Sigmoid colon (tissue), 4 donors: ENCODE results near the gene C19orf53.

ENCODE experiments used
- POLR2A ChIP-seq, 2 donors: fragments of 450-650 bp; IDR thresholded peaks; one replicate each; pipeline ENCODE4 v1.6.1; 2016; ENCODE audit warnings: antibody characterized with exemption in 2 of 2, mild to moderate bottlenecking in 2 of 2, moderate library complexity in 2 of 2
- POLR2AphosphoS5 ChIP-seq, 4 donors: sonication (generic); formaldehyde crosslinking; IDR thresholded peaks; one replicate each; pipeline ENCODE4 v1.6.1; 2017; ENCODE audit warnings: antibody characterized with exemption in 4 of 4
- TF ChIP-seq, protein P1 (sequence below), 4 experiments: fragments of 450-650 bp in 3 of 4; fragments of 200-600 bp in 1 of 4; IDR thresholded peaks; one replicate each; pipeline ENCODE4 v1.5.1; 2016 to 2019; ENCODE audit warnings: antibody characterized with exemption in 4 of 4, mild to moderate bottlenecking in 3 of 4, moderate library complexity in 2 of 4

DNA sequence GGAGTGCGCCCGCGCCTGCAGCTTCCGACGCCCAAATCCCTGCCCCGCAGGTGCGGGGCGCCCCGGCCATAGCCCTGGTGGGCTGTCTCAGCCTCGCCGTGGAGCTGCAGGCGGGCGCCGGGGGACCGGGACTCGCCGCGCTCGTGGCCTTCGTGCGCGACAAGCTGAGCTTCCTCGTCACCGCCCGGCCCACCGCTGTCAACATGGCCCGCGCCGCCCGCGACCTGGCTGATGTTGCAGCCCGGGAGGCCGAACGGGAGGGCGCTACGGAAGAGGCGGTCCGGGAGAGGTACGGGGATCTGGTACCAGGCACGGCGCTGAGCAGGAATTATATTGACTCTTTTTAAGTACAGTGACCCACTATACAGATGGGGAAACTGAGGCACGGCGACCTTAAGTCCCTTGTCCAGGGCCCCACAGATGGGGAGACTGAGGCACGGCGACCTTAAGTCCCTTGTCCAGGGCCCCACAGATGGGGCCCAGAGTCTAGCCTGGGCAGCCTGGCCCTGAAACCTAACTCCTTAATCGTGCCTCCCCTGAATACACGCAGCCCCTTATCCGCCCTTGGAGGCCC, 9.3 kb upstream of the C19orf53 start:
- no peak for TF ChIP-seq POLR2AphosphoS5 (IDR thresholded peaks at IDR 0.05)
- TF ChIP-seq, protein P1, sequence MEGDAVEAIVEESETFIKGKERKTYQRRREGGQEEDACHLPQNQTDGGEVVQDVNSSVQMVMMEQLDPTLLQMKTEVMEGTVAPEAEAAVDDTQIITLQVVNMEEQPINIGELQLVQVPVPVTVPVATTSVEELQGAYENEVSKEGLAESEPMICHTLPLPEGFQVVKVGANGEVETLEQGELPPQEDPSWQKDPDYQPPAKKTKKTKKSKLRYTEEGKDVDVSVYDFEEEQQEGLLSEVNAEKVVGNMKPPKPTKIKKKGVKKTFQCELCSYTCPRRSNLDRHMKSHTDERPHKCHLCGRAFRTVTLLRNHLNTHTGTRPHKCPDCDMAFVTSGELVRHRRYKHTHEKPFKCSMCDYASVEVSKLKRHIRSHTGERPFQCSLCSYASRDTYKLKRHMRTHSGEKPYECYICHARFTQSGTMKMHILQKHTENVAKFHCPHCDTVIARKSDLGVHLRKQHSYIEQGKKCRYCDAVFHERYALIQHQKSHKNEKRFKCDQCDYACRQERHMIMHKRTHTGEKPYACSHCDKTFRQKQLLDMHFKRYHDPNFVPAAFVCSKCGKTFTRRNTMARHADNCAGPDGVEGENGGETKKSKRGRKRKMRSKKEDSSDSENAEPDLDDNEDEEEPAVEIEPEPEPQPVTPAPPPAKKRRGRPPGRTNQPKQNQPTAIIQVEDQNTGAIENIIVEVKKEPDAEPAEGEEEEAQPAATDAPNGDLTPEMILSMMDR (IDR thresholded peaks at IDR 0.05), result no peak
- no peak for TF ChIP-seq POLR2A (IDR thresholded peaks at IDR 0.05)
